ENCODE measurements around the gene GRIK4. TPM values are rescaled to one million over a fixed set of nuclear protein-coding genes. Genes with fewer than 3 reads are reported as not detected.

The GRIK4 gene
- total RNA-seq, 6 experiments from 2014 or later = 0.07 to 0.11 TPM; not detected in 4

- TF ChIP-seq POLR2A (IDR thresholded peaks at IDR 0.05) = no peak
- TF ChIP-seq, protein P1, sequence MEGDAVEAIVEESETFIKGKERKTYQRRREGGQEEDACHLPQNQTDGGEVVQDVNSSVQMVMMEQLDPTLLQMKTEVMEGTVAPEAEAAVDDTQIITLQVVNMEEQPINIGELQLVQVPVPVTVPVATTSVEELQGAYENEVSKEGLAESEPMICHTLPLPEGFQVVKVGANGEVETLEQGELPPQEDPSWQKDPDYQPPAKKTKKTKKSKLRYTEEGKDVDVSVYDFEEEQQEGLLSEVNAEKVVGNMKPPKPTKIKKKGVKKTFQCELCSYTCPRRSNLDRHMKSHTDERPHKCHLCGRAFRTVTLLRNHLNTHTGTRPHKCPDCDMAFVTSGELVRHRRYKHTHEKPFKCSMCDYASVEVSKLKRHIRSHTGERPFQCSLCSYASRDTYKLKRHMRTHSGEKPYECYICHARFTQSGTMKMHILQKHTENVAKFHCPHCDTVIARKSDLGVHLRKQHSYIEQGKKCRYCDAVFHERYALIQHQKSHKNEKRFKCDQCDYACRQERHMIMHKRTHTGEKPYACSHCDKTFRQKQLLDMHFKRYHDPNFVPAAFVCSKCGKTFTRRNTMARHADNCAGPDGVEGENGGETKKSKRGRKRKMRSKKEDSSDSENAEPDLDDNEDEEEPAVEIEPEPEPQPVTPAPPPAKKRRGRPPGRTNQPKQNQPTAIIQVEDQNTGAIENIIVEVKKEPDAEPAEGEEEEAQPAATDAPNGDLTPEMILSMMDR (IDR thresholded peaks at IDR 0.05) = no peak
- WGBS (ENCODE audit: insufficient coverage, low coverage, low lambda C conversion rate, missing lambda C conversion rate) = 49% methylated on average over 3 of the region's 4 CpGs
- H3K27ac ChIP-seq = no peak overlapping the region
- DNase-seq (no peak), ATAC-seq (no peak)
- no peak overlapping the region for H3K4me3 ChIP-seq
- H3K27me3 ChIP-seq = no peaks in the 10 kb centered on the region
- peaks cover 0 to 1% (median 0%) of the 10 kb centered on the region in 4 donors for H3K4me1 ChIP-seq
- H3K9me3 ChIP-seq = no peaks in the 10 kb centered on the region
- H3K36me3 ChIP-seq = no peaks in the 10 kb centered on the region
- intact Hi-C loops (cut with DNase I) = no loop called here
Observed at GRCh38 chr11:120735035-120735434, 223.5 kb downstream of the GRIK4 start.

DNA sequence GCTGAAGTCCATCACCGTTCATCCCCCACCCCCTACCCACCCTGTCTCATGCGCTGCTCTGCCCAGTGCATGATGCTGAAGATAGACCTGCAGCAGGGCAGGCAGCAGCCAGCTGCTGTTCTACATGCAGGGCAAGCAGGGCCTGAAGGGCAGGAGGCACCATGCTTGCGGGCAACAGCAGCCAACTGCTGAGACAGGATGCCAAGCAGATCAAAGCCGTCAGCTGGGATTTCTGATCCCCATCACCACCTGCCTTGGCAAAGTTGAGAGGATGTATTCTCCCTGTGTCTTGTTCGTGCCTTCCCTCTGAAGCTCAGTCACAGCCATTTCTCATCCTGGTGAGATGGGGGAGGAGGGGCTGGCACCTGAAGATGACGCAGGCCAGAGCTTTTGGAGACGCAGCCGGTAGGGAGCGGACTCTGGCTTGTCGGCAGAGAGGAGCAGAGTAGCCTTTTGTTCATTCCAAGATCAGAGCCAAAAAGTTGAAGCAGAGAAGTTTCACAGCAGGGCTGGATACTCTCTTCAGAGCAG, 227.0 kb downstream of the GRIK4 start:
- Histone ChIP-seq H3K27ac (no peak overlapping the region), H3K4me1 (peaks cover 0 to 5% (median 0%) of the 10 kb centered on the region in 4 donors), H3K36me3 (no peaks in the 10 kb centered on the region), H3K4me3 (no peak overlapping the region), H3K27me3 (no peaks in the 10 kb centered on the region), H3K9me3 (no peaks in the 10 kb centered on the region)
- WGBS (ENCODE audit: insufficient coverage, low coverage, low lambda C conversion rate, missing lambda C conversion rate) = 100% methylated on average over 1 of the region's 10 CpGs
- DNase-seq = no peak
- intact Hi-C loops (cut with DNase I) = no loop called here
- no peak for TF ChIP-seq POLR2A (IDR thresholded peaks at IDR 0.05)
- TF ChIP-seq, protein P1 (IDR thresholded peaks at IDR 0.05) = no peak
- no peak for ATAC-seq

DNA sequence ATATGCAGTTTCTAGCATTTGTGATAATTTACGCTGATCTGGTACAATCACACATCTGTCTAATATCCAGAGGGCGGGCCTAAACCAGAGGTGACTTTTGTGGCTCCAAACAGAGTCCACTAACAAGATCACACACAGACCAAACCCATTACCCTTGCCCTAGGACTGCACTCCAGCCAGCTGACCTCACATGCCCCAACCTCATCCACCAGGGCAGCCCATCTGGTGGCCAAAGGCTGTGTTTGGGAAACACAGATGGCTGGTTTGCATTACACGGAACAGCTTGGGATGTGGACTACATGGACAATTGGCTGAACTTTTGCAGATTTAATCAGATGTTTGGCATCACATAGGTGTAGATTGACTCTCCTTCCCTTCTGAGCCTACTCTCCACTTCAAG, 228.2 kb downstream of the GRIK4 start:
- peak in 2 of 3 donors; percentile 54 to 66 for DNase-seq
- H3K4me1 ChIP-seq = peaks cover 0 to 5% (median 0%) of the 10 kb centered on the region in 4 donors
- TF ChIP-seq, protein P1 (IDR thresholded peaks at IDR 0.05) = no peak
- TF ChIP-seq POLR2A (IDR thresholded peaks at IDR 0.05) = no peak
- peak in 3 of 4 donors; percentile 51 to 93 (median 65) for ATAC-seq
- H3K4me3 ChIP-seq = no peak overlapping the region
- 41% methylated on average over 3 of the region's 3 CpGs for WGBS (ENCODE audit: insufficient coverage, low coverage, low lambda C conversion rate, missing lambda C conversion rate)
- no peaks in the 10 kb centered on the region for H3K9me3 ChIP-seq
- no peak overlapping the region for H3K27ac ChIP-seq
- H3K36me3 ChIP-seq = no peaks in the 10 kb centered on the region
- no peaks in the 10 kb centered on the region for H3K27me3 ChIP-seq
- intact Hi-C loops (cut with DNase I) = no loop called here

DNA sequence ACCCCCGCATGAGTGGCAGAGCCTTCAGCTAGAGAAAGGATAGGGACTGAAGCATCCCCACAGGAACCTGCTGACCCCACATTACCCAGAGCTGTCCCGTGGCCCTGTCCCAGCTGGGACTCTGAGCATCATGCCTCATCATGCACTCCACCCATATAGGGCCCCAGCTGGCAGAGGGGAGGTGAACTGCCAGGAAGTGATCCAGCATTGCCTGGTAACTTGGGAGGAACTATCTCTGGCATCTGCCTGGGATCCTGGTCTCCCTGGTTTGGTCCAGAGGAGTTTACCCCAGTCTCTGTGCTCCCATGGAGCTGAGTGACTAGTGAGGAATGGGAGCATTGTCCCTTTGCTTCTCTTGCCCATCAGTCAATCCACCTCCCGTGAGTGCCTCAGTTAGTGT, 228.8 kb downstream of the GRIK4 start:
- intact Hi-C loops (cut with DNase I) = no loop called here
- DNase-seq (no peak), ATAC-seq (no peak)
- H3K36me3 ChIP-seq = no peaks in the 10 kb centered on the region
- no peaks in the 10 kb centered on the region for H3K9me3 ChIP-seq
- TF ChIP-seq POLR2A (IDR thresholded peaks at IDR 0.05) = no peak
- TF ChIP-seq, protein P1 (IDR thresholded peaks at IDR 0.05) = no peak
- no peak overlapping the region for H3K4me3 ChIP-seq
- peaks cover 0 to 5% (median 0%) of the 10 kb centered on the region in 4 donors for H3K4me1 ChIP-seq
- H3K27me3 ChIP-seq = no peaks in the 10 kb centered on the region
- WGBS (ENCODE audit: insufficient coverage, low coverage, low lambda C conversion rate, missing lambda C conversion rate) = 67% methylated on average over 1 of the region's 3 CpGs
- no peak overlapping the region for H3K27ac ChIP-seq
